Measurements from ENCODE around the gene FCN1.

Gene FCN1

DNA sequence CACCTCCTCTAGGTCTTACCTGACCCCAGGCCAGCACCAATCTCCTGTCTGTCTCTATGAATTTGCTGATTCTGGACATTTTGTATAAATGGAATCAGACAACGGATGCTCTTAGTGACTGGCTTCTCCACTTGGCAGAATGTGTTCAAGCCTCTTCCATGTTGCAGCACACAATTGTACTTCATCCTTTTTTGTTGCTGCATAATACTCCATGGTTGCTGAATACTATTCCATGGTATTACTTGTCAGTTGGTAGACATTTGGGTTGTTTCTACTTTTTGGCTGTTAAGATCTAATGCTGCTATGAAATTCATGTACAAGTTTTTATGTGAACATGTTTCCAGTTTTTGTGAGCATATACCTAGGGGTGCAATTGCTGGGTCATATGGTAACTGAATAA lies 34.3 kb upstream of the FCN1 start:
- DNase-seq (ENCODE audit: low read depth in 2 of 3, low spot score in 2 of 3), result no peak

DNA sequence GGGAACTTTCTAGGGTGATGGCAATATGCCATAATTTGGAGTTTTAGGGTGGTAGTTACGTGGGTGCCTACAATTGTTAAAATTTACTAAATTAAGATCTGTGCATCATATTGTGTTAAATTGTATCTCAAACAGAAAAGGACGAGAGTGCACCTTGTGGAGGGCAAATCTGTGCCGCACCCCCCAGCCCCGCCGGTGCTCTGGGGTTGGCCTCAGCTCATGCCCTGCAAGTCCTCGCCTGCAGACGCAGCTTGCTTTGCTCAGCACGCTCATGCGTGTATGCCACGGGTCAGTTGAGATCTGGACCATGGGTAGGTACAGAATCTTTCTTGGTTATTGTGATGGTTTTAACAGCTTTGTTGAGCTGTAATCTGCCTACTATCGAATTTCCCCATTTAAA lies 33.7 kb upstream of the FCN1 start:
- no peak for DNase-seq (ENCODE audit: low read depth in 2 of 3, low spot score in 2 of 3)

DNA sequence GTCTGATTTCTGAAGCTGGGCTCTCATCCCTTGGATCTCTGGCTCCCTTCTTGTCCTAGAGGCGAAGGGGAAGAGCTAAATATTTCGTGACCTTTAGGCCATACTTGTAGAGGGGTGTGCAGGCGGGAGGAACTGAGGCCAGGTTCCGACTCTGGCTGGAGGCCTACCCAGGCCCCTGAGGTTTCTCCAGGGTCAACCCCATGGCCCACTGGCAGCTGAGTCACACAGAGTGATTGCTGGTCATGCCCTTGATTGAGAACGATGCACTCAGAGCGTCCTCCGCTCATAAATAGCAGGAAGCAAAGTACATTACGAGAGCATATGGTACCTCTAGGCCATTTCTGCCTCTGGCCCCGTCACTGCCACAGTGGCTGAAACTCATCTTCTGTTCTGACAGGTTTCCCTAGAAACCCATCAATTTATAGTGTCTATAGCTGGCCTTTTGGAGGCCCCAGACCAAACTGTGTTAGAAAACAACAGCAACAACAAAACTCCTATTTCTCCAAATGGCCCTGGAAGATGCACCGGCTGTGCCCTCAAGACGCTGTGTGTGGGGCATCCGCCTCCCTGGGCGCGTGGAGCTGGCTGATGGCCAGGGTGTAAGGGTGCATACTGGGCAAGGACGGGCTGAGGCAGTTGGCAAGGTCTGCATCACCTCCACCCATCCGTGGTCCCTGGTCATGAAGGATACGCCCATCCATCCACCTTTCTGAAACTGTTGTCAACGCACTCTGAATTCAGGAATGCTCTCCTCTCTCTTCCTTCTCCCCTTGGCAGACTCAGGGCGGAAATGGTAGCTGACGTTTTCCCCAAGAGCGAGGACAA lies 32.9 kb upstream of the FCN1 start:
- no peak for DNase-seq (ENCODE audit: low read depth in 2 of 3, low spot score in 2 of 3)

DNA sequence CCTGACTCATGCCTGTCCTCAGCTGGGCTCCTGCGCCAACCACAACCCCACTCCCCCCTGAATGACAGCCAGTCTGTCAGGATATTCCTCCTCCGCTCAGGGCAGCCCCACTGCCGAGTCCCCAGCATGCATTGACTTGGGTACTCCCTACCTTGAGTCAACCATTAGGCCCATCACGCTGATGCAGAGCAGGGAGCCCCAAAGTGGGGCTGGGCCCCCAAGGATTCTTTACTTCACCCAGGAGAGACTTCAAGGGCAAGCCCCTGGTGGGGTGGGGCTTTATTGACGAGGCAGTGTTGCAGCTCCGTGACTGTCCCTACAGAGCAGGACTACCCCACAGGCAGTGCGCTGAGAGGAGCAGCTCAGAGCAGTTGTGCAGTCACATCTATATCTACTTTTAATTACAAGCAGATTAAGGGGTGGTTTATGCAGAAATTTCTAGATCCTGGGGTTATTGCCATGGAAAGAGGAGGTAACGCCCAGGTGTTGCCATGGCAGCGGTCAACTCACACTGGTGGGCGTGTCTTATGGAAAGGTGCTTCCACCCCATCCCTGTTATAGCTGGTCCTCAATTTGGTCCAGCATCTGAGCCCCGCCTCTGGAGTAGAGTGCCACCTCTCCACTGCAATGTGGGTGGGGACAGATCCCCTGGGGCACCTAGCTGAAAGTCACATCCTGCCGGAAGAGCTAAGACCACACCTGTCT lies 32.1 kb upstream of the FCN1 start:
- DNase-seq (ENCODE audit: low read depth in 2 of 3, low spot score in 2 of 3), result no peak

- DNase-seq (ENCODE audit: low read depth in 2 of 3, low spot score in 2 of 3), result no peak
Measured at GRCh38 chr9:134948149-134948548, 30.4 kb upstream of the FCN1 start.

- no peak for DNase-seq (ENCODE audit: low read depth in 2 of 3, low spot score in 2 of 3)
Measured at GRCh38 chr9:134947265-134947955, 29.7 kb upstream of the FCN1 start.

DNA sequence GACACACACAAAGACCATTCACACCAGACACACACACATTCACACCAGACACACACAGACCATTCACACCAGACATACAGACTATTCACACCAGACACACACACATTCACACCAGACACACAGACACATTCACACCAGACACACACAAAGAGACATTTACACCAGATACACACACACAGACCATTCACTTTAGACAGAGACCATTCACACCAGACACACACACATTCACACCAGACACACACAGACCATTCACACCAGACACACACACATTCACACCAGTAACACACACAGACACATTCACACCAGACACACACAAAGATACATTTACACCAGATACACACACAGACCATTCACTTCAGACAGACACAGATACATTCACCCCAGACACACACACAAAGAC lies 29.0 kb upstream of the FCN1 start:
- DNase-seq (ENCODE audit: low read depth in 2 of 3, low spot score in 2 of 3), result no peak

- no peak for DNase-seq (ENCODE audit: low read depth in 2 of 3, low spot score in 2 of 3)
Measured at GRCh38 chr9:134945509-134946275, 28.0 kb upstream of the FCN1 start.

GRCh38 chr9:134944916-134945315 lies 27.2 kb upstream of the FCN1 start:
- no peak for DNase-seq (ENCODE audit: low read depth in 2 of 3, low spot score in 2 of 3)

GRCh38 chr9:134944351-134944802 lies 26.7 kb upstream of the FCN1 start:
- DNase-seq (ENCODE audit: low read depth in 2 of 3, low spot score in 2 of 3), result no peak

DNA sequence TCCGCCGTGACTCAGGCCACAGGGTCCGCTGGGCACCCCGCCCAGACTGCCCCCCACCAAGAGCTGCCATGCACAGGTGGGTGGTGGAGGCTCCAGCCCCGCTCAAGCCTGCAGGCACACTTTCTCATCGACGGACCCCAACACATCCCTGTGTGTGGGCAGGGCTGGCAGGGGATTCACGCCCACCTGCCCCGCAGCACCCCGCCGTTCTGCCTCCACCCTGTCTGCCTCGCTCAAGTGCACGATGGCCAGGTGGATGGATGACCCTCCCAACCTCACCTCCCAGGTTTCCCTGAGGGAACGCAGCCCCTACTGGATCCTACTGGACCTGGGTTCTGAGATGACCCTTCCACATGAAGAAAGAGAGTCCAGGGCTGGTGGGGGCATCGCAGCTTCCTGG lies 26.1 kb upstream of the FCN1 start:
- DNase-seq (ENCODE audit: low read depth in 2 of 3, low spot score in 2 of 3), result no peak

- no peak for DNase-seq (ENCODE audit: low read depth in 2 of 3, low spot score in 2 of 3)
Measured at GRCh38 chr9:134943411-134943810, 25.7 kb upstream of the FCN1 start.

GRCh38 chr9:134942788-134943184 lies 25.1 kb upstream of the FCN1 start:
- no peak for DNase-seq (ENCODE audit: low read depth in 2 of 3, low spot score in 2 of 3)

- no peak for DNase-seq (ENCODE audit: low read depth in 2 of 3, low spot score in 2 of 3)
Measured at GRCh38 chr9:134942011-134942787, 24.5 kb upstream of the FCN1 start.

GRCh38 chr9:134940236-134941208 lies 22.8 kb upstream of the FCN1 start:
- DNase-seq (ENCODE audit: low read depth in 2 of 3, low spot score in 2 of 3), result no peak

DNA sequence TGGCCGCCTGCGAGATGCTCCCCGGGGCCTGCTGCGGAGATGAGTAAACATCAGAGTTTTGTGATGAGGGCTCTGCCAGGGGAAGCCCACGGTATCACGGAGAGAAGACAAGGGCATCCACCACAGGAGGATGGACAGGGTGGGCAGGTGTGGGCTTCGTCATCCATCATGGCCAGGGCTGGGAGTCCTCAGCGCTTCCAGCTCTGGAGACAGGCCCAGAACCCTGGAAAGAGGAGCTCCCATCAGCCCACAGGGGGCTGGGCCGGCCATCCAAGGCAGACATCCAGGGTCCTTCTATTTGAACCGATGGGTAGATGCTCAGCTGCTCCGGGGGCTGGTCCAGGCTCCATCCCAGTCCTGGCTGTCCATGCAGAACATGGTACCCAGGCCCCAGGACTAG lies 22.1 kb upstream of the FCN1 start:
- no peak for DNase-seq (ENCODE audit: low read depth in 2 of 3, low spot score in 2 of 3)

- DNase-seq (ENCODE audit: low read depth in 2 of 3, low spot score in 2 of 3), result no peak
Measured at GRCh38 chr9:134939080-134939733, 21.5 kb upstream of the FCN1 start.

GRCh38 chr9:134938346-134939079 lies 20.8 kb upstream of the FCN1 start:
- no peak for DNase-seq (ENCODE audit: low read depth in 2 of 3, low spot score in 2 of 3)

Data from activated CD8-positive, alpha-beta memory T cell treated with anti-CD3 and anti-CD28 coated beads for 48 hours (primary cell).